ENCODE results near the gene MINDY2. TPM values are rescaled to one million over a fixed set of nuclear protein-coding genes. Genes with fewer than 3 reads are reported as not detected.
A peak's percentile ranks its signal among the peaks of the same experiment; 100 is the strongest.

MINDY2 gene
- total RNA-seq, 2 donors from 2014 or later: 20.1 to 30.0 TPM

- H3K4me1 ChIP-seq: peaks cover 0 to 39% of the 10 kb centered on the region in 2 donors
These were observed 22.1 kb upstream of the MINDY2 start for GRCh38 chr15:58748852-58749531.

GRCh38 chr15:58749532-58750337 lies 21.4 kb upstream of the MINDY2 start, which contains the start of gene ADAM10:
Gene ADAM10 (minus strand): TSS chr15:58749707. CDS start chr15:58749534, 173 bp downstream.
- peak within 1 kb of the TSS; percentile 98 for H3K27ac ChIP-seq
- TF ChIP-seq CTCF (IDR thresholded peaks at IDR 0.05): no peak
- peak within 1 kb of the TSS; percentile 96 to 99 for H3K4me3 ChIP-seq
- no peaks in the 10 kb centered on the region for H3K9me3 ChIP-seq
- DNase-seq (ENCODE audit: low spot score): peak; percentile 98
- H3K4me1 ChIP-seq: peaks cover 0 to 33% of the 10 kb centered on the region in 2 donors
- no peaks in the 10 kb centered on the region for H3K36me3 ChIP-seq
- H3K27me3 ChIP-seq: no peaks in the 10 kb centered on the region

More at GRCh38 chr15:58748852-58749531, 22.1 kb upstream of the MINDY2 start:
- Histone ChIP-seq H3K36me3 (no peaks in the 10 kb centered on the region), H3K27ac (peak overlapping the region; percentile 98), H3K27me3 (no peaks in the 10 kb centered on the region), H3K4me3 (peak overlapping the region; percentile 96 to 99), H3K9me3 (no peaks in the 10 kb centered on the region)
- no peak for TF ChIP-seq CTCF (IDR thresholded peaks at IDR 0.05)
- peak; percentile 72 for DNase-seq (ENCODE audit: low spot score)

GRCh38 chr15:58752716-58753115 lies 18.4 kb upstream of the MINDY2 start:
- no peaks in the 10 kb centered on the region for H3K27me3 ChIP-seq
- DNase-seq (ENCODE audit: low spot score): no peak
- H3K36me3 ChIP-seq: no peaks in the 10 kb centered on the region
- H3K9me3 ChIP-seq: no peaks in the 10 kb centered on the region
- no peak overlapping the region for H3K27ac ChIP-seq
- H3K4me1 ChIP-seq: peaks cover 0 to 7% of the 10 kb centered on the region in 2 donors
- no peak for TF ChIP-seq CTCF (IDR thresholded peaks at IDR 0.05)
- no peak overlapping the region for H3K4me3 ChIP-seq

- no peaks in the 10 kb centered on the region for H3K9me3 ChIP-seq
- H3K4me1 ChIP-seq: peaks cover 0 to 4% of the 10 kb centered on the region in 2 donors
- no peak for DNase-seq (ENCODE audit: low spot score)
- H3K4me3 ChIP-seq: no peak overlapping the region
- H3K36me3 ChIP-seq: no peaks in the 10 kb centered on the region
- TF ChIP-seq CTCF (IDR thresholded peaks at IDR 0.05): no peak
- no peaks in the 10 kb centered on the region for H3K27me3 ChIP-seq
- no peak overlapping the region for H3K27ac ChIP-seq
These were observed 15.8 kb upstream of the MINDY2 start for GRCh38 chr15:58755350-58755749.

GRCh38 chr15:58755956-58756355 lies 15.1 kb upstream of the MINDY2 start:
- H3K36me3 ChIP-seq: no peaks in the 10 kb centered on the region
- no peak for DNase-seq (ENCODE audit: low spot score)
- no peaks in the 10 kb centered on the region for H3K27me3 ChIP-seq
- TF ChIP-seq CTCF (IDR thresholded peaks at IDR 0.05): no peak
- no peaks in the 10 kb centered on the region for H3K9me3 ChIP-seq
- H3K27ac ChIP-seq: no peak overlapping the region
- H3K4me1 ChIP-seq: no peaks in the 10 kb centered on the region
- no peak overlapping the region for H3K4me3 ChIP-seq

Data from right atrium auricular region (tissue), 2 donors.